GM12801 (cell line): ENCODE results near the gene CHRND.

Source experiments
- CTCF ChIP-seq: IDR thresholded peaks from one replicate; pipeline ENCODE4 v1.5.1; 2011; ENCODE audit warnings: control low read depth; ENCODE audit not compliant: insufficient read length; ENCODE audit errors: extremely low read depth

The CHRND gene

GRCh38 chr2:232533944-232534710 lies 8.2 kb downstream of the CHRND start:
- no peak for TF ChIP-seq CTCF

- TF ChIP-seq CTCF = no peak
Measured at GRCh38 chr2:232534940-232535651, 9.1 kb downstream of the CHRND start.

- no peak for TF ChIP-seq CTCF
Measured at GRCh38 chr2:232535761-232536530, 10.0 kb downstream of the CHRND start.

GRCh38 chr2:232537079-232537478 lies 11.1 kb downstream of the CHRND start:
- no peak for TF ChIP-seq CTCF

- no peak for TF ChIP-seq CTCF
Measured at GRCh38 chr2:232537499-232537898, 11.5 kb downstream of the CHRND start.

- no peak for TF ChIP-seq CTCF
Measured at GRCh38 chr2:232538671-232539070, 12.7 kb downstream of the CHRND start.

- no peak for TF ChIP-seq CTCF
Measured at GRCh38 chr2:232539298-232540231, 13.6 kb downstream of the CHRND start, which contains the start of gene CHRNG. TSS of gene CHRNG (plus strand) at chr2:232539692. CDS start at chr2:232539748, 56 bp downstream.
